ENCODE results near the gene MTG2.

MTG2 gene

DNA sequence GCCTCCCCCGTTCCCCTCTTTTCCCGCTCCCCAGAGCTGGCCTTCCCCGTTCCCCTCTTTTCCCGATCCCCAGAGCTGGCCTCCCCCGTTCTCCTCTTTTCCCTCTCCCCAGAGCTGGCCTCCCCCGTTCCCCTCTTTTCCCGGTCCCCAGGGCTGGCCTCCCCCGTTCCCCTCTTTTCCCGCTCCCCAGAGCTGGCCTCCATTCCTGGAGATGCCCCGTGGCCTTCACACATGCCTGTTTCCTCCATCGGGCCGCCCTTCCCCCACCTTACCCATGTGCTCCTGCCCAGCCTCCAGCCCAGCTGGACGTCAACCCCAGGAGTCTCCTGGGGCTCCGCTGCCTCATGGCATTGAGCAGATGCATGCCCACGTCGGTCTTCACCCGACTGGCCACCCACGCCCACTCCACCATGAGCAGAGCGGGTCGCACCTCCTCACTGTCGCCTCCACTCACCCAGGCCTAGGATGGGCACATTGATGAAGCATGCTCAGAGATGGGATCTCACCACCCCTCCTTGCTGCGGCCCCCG lies 30.9 kb upstream of the MTG2 start:
- no peak overlapping the region for H3K4me2 ChIP-seq (ENCODE audit: low read length, poor library complexity, severe bottlenecking)
- H3K9me3 ChIP-seq (ENCODE audit: control insufficient read depth, low read length), result no peaks in the 10 kb centered on the region
- no peak overlapping the region for H2AK5ac ChIP-seq (ENCODE audit: low read length, severe bottlenecking)
- WGBS, result 89% methylated on average over 23 of the region's 23 CpGs
- no peak overlapping the region for H2BK120ac ChIP-seq (ENCODE audit: low read depth, low read length)
- H3K18ac ChIP-seq (ENCODE audit: low read depth in 1 of 2, low read length in 2 of 2), result no peak overlapping the region
- peaks cover 57% of the 10 kb centered on the region for H3K4me1 ChIP-seq (ENCODE audit: control insufficient read depth, insufficient read depth, low read depth, low read length)
- H3K4me3 ChIP-seq (ENCODE audit: insufficient read depth in 1 of 2, low read depth in 1 of 2, low read length in 2 of 2), result no peak overlapping the region
- H3K9ac ChIP-seq (ENCODE audit: low read length), result no peak overlapping the region
- H2AFZ ChIP-seq (ENCODE audit: low read depth, low read length), result no peak overlapping the region
- H3K79me1 ChIP-seq (replicated peaks; ENCODE audit: low read length, poor library complexity, severe bottlenecking), result peaks cover 45% of the 10 kb centered on the region
- H2BK15ac ChIP-seq (ENCODE audit: low read depth, poor library complexity, severe bottlenecking), result no peak overlapping the region
- H3K27ac ChIP-seq (ENCODE audit: low read length, poor library complexity, severe bottlenecking), result no peak overlapping the region
- no peak overlapping the region for H3K14ac ChIP-seq (ENCODE audit: low read length in 2 of 2)
- no peaks in the 10 kb centered on the region for H3K27me3 ChIP-seq (ENCODE audit: control insufficient read depth in 1 of 2, insufficient read depth in 1 of 2, low read length in 2 of 2)
- no peak overlapping the region for H4K8ac ChIP-seq (ENCODE audit: low read length)
- no peak overlapping the region for H3K23ac ChIP-seq (ENCODE audit: low read length in 2 of 2)
- DNase-seq, result no peak
- H4K91ac ChIP-seq (ENCODE audit: low read length), result no peak overlapping the region
- H2BK5ac ChIP-seq (ENCODE audit: low read depth, low read length, poor library complexity, severe bottlenecking), result no peak overlapping the region
- no peak overlapping the region for H2BK12ac ChIP-seq (ENCODE audit: low read length in 2 of 2)
- peaks cover 23 to 55% of the 10 kb centered on the region in 2 experiments for H3K36me3 ChIP-seq (ENCODE audit: control insufficient read depth in 1 of 2, insufficient read depth in 2 of 2, low read depth in 1 of 2, low read length in 2 of 2)
- H3K4ac ChIP-seq (ENCODE audit: low read depth in 1 of 2, low read length in 2 of 2), result no peak overlapping the region

DNA sequence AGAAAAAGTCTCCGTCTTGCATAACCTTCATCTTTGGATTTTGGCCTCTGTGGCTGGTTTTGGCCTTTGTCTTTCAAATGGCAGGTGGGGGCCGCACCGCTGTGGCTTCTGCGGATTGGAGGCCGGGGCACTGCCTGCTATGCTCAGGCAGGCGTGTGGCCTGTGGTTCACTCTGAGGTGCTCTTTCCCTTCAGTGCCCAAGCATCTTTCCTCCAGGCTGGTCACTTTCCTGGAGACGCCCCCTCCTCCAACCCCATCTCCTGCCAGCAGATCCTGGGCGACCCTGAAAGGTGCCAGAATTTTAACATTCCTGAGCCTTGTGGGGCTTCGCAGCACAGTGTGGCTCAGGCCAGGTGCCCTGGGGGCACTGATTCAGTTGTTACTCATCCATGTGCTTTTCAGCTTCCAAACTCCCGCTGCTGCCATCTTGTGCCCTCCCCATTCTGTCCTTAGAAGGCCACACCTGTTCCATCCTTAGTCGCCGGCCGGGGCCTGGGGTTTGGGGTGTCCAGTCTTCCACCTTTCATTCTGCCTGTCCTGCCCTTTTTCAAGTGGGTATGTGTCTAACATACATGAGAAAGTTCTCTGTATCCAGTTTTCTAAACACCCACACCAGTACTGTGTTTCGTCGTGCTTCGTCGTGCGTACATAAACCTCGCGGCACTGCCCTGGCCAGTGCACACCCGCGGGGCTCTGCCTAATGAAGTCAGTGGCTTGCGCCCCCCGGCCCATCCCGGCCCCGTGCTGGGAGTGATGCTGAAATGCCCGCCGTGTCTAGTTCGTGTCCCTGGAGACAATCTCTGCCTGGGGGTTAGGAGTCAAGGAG lies 27.2 kb upstream of the MTG2 start:
- Histone ChIP-seq H3K23ac (ENCODE audit: low read length in 2 of 2) (no peak overlapping the region), H2BK5ac (ENCODE audit: low read depth, low read length, poor library complexity, severe bottlenecking) (no peak overlapping the region), H3K4ac (ENCODE audit: low read depth in 1 of 2, low read length in 2 of 2) (no peak overlapping the region), H3K27ac (ENCODE audit: low read length, poor library complexity, severe bottlenecking) (no peak overlapping the region), H3K79me1 (replicated peaks; ENCODE audit: low read length, poor library complexity, severe bottlenecking) (peaks cover 58% of the 10 kb centered on the region), H3K4me2 (ENCODE audit: low read length, poor library complexity, severe bottlenecking) (no peak overlapping the region), H2AFZ (ENCODE audit: low read depth, low read length) (no peak overlapping the region), H3K36me3 (ENCODE audit: control insufficient read depth in 1 of 2, insufficient read depth in 2 of 2, low read depth in 1 of 2, low read length in 2 of 2) (peaks cover 23 to 78% of the 10 kb centered on the region in 2 experiments), H3K18ac (ENCODE audit: low read depth in 1 of 2, low read length in 2 of 2) (no peak overlapping the region), H2BK15ac (ENCODE audit: low read depth, poor library complexity, severe bottlenecking) (no peak overlapping the region), H4K91ac (ENCODE audit: low read length) (no peak overlapping the region), H2AK5ac (ENCODE audit: low read length, severe bottlenecking) (no peak overlapping the region), H3K14ac (ENCODE audit: low read length in 2 of 2) (no peak overlapping the region), H3K9ac (ENCODE audit: low read length) (no peak overlapping the region), H3K9me3 (ENCODE audit: control insufficient read depth, low read length) (no peaks in the 10 kb centered on the region), H3K4me1 (ENCODE audit: control insufficient read depth, insufficient read depth, low read depth, low read length) (peaks cover 45% of the 10 kb centered on the region), H3K4me3 (ENCODE audit: insufficient read depth in 1 of 2, low read depth in 1 of 2, low read length in 2 of 2) (no peak overlapping the region), H4K8ac (ENCODE audit: low read length) (no peak overlapping the region), H2BK120ac (ENCODE audit: low read depth, low read length) (no peak overlapping the region), H2BK12ac (ENCODE audit: low read length in 2 of 2) (no peak overlapping the region), H3K27me3 (ENCODE audit: control insufficient read depth in 1 of 2, insufficient read depth in 1 of 2, low read length in 2 of 2) (no peaks in the 10 kb centered on the region)
- DNase-seq, result no peak
- WGBS, result 94% methylated on average over 28 of the region's 29 CpGs

DNA sequence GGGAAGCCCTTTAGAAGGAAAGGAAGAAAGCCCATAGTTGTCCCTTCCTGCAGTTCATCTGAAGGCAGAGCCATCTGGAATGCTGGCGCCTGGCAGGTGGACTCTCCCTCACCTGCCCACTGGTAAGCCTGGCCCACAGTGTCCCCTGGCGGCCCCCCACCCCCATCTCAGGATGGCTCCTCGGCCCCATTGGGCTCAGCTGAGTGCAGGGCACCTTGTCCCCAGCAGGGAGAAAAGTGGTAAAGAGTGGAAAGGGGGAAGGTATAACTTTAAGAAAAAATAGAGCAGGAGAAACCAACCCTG lies 26.6 kb upstream of the MTG2 start:
- H3K4me1 ChIP-seq (ENCODE audit: control insufficient read depth, insufficient read depth, low read depth, low read length), result peaks cover 49% of the 10 kb centered on the region

GRCh38 chr20:62156592-62157386 lies 26.0 kb upstream of the MTG2 start:
- H3K4me1 ChIP-seq (ENCODE audit: control insufficient read depth, insufficient read depth, low read depth, low read length), result peaks cover 50% of the 10 kb centered on the region
- no peak overlapping the region for H2AK5ac ChIP-seq (ENCODE audit: low read length, severe bottlenecking)
- H3K23ac ChIP-seq (ENCODE audit: low read length in 2 of 2), result no peak overlapping the region
- H3K9ac ChIP-seq (ENCODE audit: low read length), result peak overlapping the region; percentile 18
- H2BK120ac ChIP-seq (ENCODE audit: low read depth, low read length), result no peak overlapping the region
- H3K79me1 ChIP-seq (replicated peaks; ENCODE audit: low read length, poor library complexity, severe bottlenecking), result peaks cover 54% of the 10 kb centered on the region
- no peak overlapping the region for H3K4me2 ChIP-seq (ENCODE audit: low read length, poor library complexity, severe bottlenecking)
- no peaks in the 10 kb centered on the region for H3K9me3 ChIP-seq (ENCODE audit: control insufficient read depth, low read length)
- no peaks in the 10 kb centered on the region for H3K27me3 ChIP-seq (ENCODE audit: control insufficient read depth in 1 of 2, insufficient read depth in 1 of 2, low read length in 2 of 2)
- H3K18ac ChIP-seq (ENCODE audit: low read depth in 1 of 2, low read length in 2 of 2), result no peak overlapping the region
- peaks cover 32 to 82% of the 10 kb centered on the region in 2 experiments for H3K36me3 ChIP-seq (ENCODE audit: control insufficient read depth in 1 of 2, insufficient read depth in 2 of 2, low read depth in 1 of 2, low read length in 2 of 2)
- H2BK12ac ChIP-seq (ENCODE audit: low read length in 2 of 2), result no peak overlapping the region
- no peak overlapping the region for H4K91ac ChIP-seq (ENCODE audit: low read length)
- no peak overlapping the region for H2AFZ ChIP-seq (ENCODE audit: low read depth, low read length)
- H2BK15ac ChIP-seq (ENCODE audit: low read depth, poor library complexity, severe bottlenecking), result no peak overlapping the region
- WGBS, result 64% methylated on average over 24 of the region's 24 CpGs
- H3K14ac ChIP-seq (ENCODE audit: low read length in 2 of 2), result peak overlapping the region in 1 of 2 experiments; percentile 26
- DNase-seq, result peak; percentile 69
- H3K27ac ChIP-seq (ENCODE audit: low read length, poor library complexity, severe bottlenecking), result no peak overlapping the region
- H2BK5ac ChIP-seq (ENCODE audit: low read depth, low read length, poor library complexity, severe bottlenecking), result no peak overlapping the region
- H3K4me3 ChIP-seq (ENCODE audit: insufficient read depth in 1 of 2, low read depth in 1 of 2, low read length in 2 of 2), result no peak overlapping the region
- peak overlapping the region in 1 of 2 experiments; percentile 32 for H3K4ac ChIP-seq (ENCODE audit: low read depth in 1 of 2, low read length in 2 of 2)
- H4K8ac ChIP-seq (ENCODE audit: low read length), result peak overlapping the region; percentile 69

More for the DNA sequence above, 26.6 kb upstream of the MTG2 start:
- Histone ChIP-seq H3K9me3 (ENCODE audit: control insufficient read depth, low read length) (no peaks in the 10 kb centered on the region), H3K4me3 (ENCODE audit: insufficient read depth in 1 of 2, low read depth in 1 of 2, low read length in 2 of 2) (no peak overlapping the region), H3K9ac (ENCODE audit: low read length) (no peak overlapping the region), H2AK5ac (ENCODE audit: low read length, severe bottlenecking) (no peak overlapping the region), H3K23ac (ENCODE audit: low read length in 2 of 2) (no peak overlapping the region), H3K4ac (ENCODE audit: low read depth in 1 of 2, low read length in 2 of 2) (no peak overlapping the region), H3K18ac (ENCODE audit: low read depth in 1 of 2, low read length in 2 of 2) (no peak overlapping the region), H3K14ac (ENCODE audit: low read length in 2 of 2) (no peak overlapping the region), H4K91ac (ENCODE audit: low read length) (no peak overlapping the region), H2BK120ac (ENCODE audit: low read depth, low read length) (no peak overlapping the region), H2BK15ac (ENCODE audit: low read depth, poor library complexity, severe bottlenecking) (no peak overlapping the region), H3K27ac (ENCODE audit: low read length, poor library complexity, severe bottlenecking) (no peak overlapping the region), H2BK5ac (ENCODE audit: low read depth, low read length, poor library complexity, severe bottlenecking) (no peak overlapping the region), H3K36me3 (ENCODE audit: control insufficient read depth in 1 of 2, insufficient read depth in 2 of 2, low read depth in 1 of 2, low read length in 2 of 2) (peaks cover 26 to 78% of the 10 kb centered on the region in 2 experiments), H2BK12ac (ENCODE audit: low read length in 2 of 2) (no peak overlapping the region), H3K27me3 (ENCODE audit: control insufficient read depth in 1 of 2, insufficient read depth in 1 of 2, low read length in 2 of 2) (no peaks in the 10 kb centered on the region), H3K4me2 (ENCODE audit: low read length, poor library complexity, severe bottlenecking) (no peak overlapping the region), H2AFZ (ENCODE audit: low read depth, low read length) (no peak overlapping the region), H3K79me1 (replicated peaks; ENCODE audit: low read length, poor library complexity, severe bottlenecking) (peaks cover 57% of the 10 kb centered on the region), H4K8ac (ENCODE audit: low read length) (no peak overlapping the region)
- 95% methylated on average over 3 of the region's 3 CpGs for WGBS
- DNase-seq, result no peak
